Measurements from ENCODE around the gene SEC14L5. TPM values are rescaled to one million over a fixed set of nuclear protein-coding genes. Genes with fewer than 3 reads are reported as not detected.

The SEC14L5 gene
- total RNA-seq, result 31.4 TPM
- long read RNA-seq, partial matches to known transcripts, result 43 of 55 reads
- long read RNA-seq, other reads (novel, unspliced or antisense), result 12 of 55 reads

- DNase-seq, result peak; percentile 97
- intact Hi-C loops (cut with micrococcal nuclease), result no loop called here
- peak; percentile 97 for ATAC-seq
These were observed at the start of gene SEC14L5 for GRCh38 chr16:4957720-4958509. SEC14L5 (plus strand) TSS chr16:4958330; CDS start chr16:4959324, 994 bp downstream.

DNA sequence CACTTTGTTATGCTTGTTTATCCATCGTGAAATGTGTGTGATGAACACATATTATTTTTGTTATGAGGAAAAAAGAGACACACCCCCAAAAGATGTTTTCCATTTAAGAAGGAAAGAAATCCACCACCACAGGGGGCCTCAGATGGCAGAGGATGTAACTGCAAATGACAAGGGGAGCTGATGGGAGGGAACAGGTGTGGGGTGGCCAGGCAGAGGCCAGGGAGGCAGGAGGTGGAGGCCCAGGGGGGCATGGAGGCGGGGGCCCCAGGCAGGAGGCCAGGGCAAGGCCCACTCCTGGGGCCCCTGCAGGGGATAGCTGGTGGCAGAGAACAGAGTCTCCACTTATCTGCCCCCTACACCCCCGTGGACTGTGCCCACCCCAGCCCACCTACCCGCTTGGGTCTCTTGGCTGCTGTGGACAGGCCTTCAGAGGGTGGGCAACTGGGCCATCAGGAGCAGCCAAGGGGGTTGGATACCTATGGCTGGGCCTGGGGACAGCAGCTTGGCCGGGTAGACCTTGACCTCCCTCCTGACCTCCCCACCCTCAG is 49.2 kb upstream of the SEC14L5 start:
- intact Hi-C loops (cut with micrococcal nuclease), result no loop called here
- DNase-seq (no peak), ATAC-seq (no peak)

- DNase-seq (no peak), ATAC-seq (no peak)
- intact Hi-C loops (cut with micrococcal nuclease), result no loop called here
These were observed 48.3 kb upstream of the SEC14L5 start for GRCh38 chr16:4909825-4910224.

GRCh38 chr16:4910828-4911227 is 47.3 kb upstream of the SEC14L5 start:
- intact Hi-C loops (cut with micrococcal nuclease), result no loop called here
- ATAC-seq, result no peak
- DNase-seq, result no peak

GRCh38 chr16:4911970-4912386 is 46.2 kb upstream of the SEC14L5 start:
- no peak for ATAC-seq
- no peak for DNase-seq
- intact Hi-C loops (cut with micrococcal nuclease), result no loop called here

DNA sequence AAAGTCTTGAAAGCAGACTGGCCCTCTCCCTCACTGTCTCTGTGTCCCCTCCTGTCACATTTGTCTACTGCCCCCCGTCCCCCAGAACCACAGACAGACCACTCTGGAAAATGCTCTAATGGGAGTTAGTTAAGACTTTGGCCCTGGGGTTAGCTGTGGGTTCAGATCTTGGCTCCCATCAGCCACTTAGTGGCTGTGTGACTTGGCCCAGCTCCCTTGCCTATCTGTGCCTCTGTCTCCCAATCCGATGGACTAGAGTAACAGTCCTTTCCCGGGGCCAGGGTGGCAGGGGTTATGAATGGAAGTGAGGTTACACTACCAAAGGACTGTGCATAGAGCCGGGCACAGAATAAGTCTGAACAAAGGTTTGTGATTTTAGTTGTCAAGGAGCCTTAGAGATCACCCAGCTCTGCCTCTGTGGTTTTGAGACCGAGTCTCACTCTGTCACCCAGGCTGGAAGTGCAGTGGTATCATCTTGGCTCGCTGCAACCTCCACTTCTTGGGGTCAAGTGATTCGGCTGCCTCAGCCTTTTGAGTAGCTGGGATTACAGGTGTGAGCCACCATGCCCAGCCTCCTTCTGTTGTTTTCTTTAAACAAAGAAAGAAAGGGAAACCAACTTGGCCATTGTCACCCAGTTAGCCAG is 44.9 kb upstream of the SEC14L5 start:
- intact Hi-C loops (cut with micrococcal nuclease), result no loop called here
- DNase-seq, result no peak
- no peak for ATAC-seq

DNA sequence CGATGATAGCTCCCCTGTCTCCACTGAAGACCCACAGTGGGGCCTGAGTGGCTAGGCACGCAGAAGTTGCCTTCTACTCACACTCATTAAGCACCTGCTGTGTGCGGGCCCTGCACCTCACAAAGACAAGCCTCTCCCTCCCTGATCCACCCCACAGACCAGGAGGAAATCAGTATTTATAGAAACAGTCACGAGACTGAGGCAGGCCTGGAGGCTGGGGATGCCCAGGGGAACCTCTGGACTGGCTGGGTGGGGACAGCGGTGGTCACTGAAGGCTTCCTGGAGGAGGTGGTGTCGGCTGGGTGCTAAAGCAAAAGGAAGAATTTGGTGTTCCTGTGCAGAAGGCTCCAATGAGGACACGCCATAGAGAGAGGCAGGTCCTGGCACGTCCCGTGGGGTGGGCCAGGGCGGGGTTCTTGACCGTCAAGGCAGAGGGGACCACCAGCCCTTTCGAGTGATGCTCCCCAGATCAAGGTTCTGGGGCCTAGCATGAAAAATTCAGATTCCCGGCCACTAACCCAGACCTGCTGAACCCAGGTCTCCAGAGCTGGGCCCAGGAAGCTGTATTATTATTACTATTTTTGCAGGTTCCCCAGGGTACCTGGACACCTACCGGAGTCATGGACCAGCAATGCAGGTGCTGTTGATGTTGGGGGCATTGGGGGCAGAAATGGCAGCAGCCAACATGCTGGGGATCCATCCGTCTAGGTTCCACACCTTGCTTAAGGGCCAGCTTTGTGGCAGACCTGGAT is 44.2 kb upstream of the SEC14L5 start:
- ATAC-seq, result peak; percentile 31

GRCh38 chr16:4914528-4915225 is 43.5 kb upstream of the SEC14L5 start:
- intact Hi-C loops (cut with micrococcal nuclease), result no loop called here
- DNase-seq, result no peak

More for the DNA sequence above, 44.2 kb upstream of the SEC14L5 start:
- intact Hi-C loops (cut with micrococcal nuclease), result no loop called here
- DNase-seq, result no peak

GRCh38 chr16:4915226-4915761 is 42.8 kb upstream of the SEC14L5 start:
- intact Hi-C loops (cut with micrococcal nuclease), result no loop called here
- no peak for DNase-seq
- ATAC-seq, result no peak

More at GRCh38 chr16:4914528-4915225, 43.5 kb upstream of the SEC14L5 start:
- ATAC-seq, result no peak

DNA sequence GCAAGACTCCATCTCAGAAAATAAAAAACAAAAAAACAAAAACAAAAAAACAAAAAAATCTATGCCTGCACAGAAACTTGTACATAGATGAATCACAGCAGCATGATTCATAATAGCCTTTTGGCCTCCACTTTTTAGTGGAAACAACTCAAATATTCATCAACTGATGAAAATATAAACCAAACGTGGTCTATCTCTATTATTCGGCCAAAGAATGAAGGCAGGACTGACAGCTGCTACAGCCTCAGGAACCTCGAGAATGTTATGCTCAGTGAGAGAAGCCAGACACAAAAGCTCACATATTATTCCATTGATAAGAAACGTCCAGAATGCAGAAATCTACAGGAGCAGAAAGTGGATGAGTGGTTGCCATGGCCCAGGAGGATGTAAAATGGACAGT is 41.0 kb upstream of the SEC14L5 start:
- ATAC-seq (no peak), DNase-seq (no peak)
- intact Hi-C loops (cut with micrococcal nuclease), result no loop called here

- ATAC-seq (no peak), DNase-seq (no peak)
- intact Hi-C loops (cut with micrococcal nuclease), result no loop called here
These were observed 39.3 kb upstream of the SEC14L5 start for GRCh38 chr16:4918781-4919251.

- ATAC-seq (no peak), DNase-seq (no peak)
- intact Hi-C loops (cut with micrococcal nuclease), result no loop called here
These were observed 37.3 kb upstream of the SEC14L5 start for GRCh38 chr16:4920826-4921225.

GRCh38 chr16:4922721-4923342 is 35.3 kb upstream of the SEC14L5 start:
- ATAC-seq (no peak), DNase-seq (no peak)
- intact Hi-C loops (cut with micrococcal nuclease), result no loop called here

DNA sequence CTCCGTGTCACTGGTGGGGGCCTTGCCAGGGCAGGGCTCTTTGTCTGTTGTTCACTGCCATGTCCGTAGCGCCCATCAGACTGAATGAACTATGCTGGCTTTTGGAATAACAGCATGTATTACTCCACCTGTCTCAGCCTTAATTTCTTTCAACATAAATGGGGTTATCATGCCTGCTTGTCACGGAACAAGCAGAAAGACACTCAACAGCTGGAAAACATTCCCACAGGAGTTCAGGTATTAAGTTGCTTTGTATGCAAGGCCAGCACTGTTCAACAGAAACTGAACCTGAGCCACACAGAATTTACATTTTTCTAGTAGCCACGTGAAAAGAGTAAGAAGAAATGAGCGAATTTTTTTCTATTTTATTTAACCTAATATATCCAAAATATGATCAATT is 34.3 kb upstream of the SEC14L5 start:
- DNase-seq (no peak), ATAC-seq (no peak)
- intact Hi-C loops (cut with micrococcal nuclease), result no loop called here

GRCh38 chr16:4924593-4925292 is 33.4 kb upstream of the SEC14L5 start:
- intact Hi-C loops (cut with micrococcal nuclease), result no loop called here
- ATAC-seq (peak; percentile 48), DNase-seq (no peak)

DNA sequence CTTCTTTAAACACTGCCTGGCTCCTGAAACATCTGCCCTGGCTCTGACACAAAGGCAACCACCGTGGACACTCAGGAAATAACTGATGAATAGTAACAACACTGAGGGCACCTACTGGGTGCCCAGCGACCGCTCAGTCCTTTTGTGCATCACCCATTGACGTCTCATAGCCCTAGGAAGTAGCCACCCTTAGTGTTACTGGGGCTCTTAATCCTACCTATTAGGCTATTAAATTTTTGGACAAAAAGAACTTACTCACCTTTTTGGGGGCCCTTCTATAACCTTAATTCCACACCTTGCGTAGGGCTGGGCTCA is 32.9 kb upstream of the SEC14L5 start:
- no peak for DNase-seq
- no peak for ATAC-seq
- intact Hi-C loops (cut with micrococcal nuclease), result no loop called here

DNA sequence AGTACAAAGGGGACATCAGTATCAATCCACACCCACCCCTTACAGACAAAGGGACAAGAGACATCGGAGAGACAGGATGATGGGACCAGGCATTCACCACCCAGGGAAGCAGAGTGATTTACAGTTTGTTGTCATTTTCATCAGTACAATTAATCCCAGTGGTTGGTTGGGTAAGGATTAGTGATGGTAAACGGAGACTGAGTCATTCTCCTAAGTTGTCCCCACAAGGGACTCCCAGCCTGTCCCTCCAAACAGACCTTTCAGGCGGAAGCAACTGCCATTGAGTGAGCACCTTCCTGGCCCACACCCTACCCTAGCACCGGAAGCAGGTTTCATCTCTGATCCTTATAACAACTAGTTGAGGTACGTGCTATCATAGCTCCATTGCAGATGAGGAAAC is 32.3 kb upstream of the SEC14L5 start:
- ATAC-seq, result no peak
- intact Hi-C loops (cut with micrococcal nuclease), result no loop called here
- no peak for DNase-seq

- intact Hi-C loops (cut with micrococcal nuclease), result no loop called here
- DNase-seq, result no peak
These were observed 31.2 kb upstream of the SEC14L5 start for GRCh38 chr16:4926928-4927327.

More at GRCh38 chr16:4926928-4927327, 31.2 kb upstream of the SEC14L5 start:
- no peak for ATAC-seq
